Measurements from ENCODE around the gene RAET1G.

DNA sequence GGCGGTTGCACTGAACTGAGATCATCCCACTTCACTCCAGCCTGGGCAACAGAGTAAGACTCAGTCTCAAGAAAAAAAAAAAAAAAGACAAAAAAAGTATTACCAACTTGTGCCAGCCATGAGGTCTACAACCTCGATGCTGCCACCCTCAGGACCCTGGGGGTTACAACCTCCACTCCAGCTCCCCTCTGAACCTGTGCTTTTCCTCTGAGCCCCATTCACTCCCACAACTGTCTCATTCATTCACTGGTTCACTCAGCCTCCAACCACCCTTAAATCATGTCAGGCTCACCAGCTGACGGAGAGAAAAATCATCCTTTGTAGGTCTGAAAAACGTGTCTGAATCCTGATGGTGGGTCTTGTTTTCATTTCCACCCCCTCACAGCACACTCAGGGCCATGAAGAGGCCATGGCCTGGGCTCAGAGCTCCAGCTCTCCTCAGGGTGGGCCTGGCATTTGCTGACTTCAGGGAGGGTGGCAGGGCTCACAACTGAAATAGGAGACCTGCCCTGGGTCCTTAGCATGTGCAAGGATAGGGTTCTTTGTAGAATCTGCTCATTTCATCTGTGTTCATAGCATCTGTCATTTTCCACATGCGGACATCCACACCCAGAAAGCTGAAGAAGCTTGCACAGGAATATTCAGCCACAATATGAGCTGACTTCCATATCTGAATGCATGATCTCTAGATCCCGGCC lies 39.0 kb upstream of the RAET1G start:
- TF ChIP-seq, protein P1, sequence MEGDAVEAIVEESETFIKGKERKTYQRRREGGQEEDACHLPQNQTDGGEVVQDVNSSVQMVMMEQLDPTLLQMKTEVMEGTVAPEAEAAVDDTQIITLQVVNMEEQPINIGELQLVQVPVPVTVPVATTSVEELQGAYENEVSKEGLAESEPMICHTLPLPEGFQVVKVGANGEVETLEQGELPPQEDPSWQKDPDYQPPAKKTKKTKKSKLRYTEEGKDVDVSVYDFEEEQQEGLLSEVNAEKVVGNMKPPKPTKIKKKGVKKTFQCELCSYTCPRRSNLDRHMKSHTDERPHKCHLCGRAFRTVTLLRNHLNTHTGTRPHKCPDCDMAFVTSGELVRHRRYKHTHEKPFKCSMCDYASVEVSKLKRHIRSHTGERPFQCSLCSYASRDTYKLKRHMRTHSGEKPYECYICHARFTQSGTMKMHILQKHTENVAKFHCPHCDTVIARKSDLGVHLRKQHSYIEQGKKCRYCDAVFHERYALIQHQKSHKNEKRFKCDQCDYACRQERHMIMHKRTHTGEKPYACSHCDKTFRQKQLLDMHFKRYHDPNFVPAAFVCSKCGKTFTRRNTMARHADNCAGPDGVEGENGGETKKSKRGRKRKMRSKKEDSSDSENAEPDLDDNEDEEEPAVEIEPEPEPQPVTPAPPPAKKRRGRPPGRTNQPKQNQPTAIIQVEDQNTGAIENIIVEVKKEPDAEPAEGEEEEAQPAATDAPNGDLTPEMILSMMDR (IDR thresholded peaks at IDR 0.05) = peak; percentile 41
- TF ChIP-seq, protein P2, sequence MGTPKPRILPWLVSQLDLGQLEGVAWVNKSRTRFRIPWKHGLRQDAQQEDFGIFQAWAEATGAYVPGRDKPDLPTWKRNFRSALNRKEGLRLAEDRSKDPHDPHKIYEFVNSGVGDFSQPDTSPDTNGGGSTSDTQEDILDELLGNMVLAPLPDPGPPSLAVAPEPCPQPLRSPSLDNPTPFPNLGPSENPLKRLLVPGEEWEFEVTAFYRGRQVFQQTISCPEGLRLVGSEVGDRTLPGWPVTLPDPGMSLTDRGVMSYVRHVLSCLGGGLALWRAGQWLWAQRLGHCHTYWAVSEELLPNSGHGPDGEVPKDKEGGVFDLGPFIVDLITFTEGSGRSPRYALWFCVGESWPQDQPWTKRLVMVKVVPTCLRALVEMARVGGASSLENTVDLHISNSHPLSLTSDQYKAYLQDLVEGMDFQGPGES (IDR thresholded peaks at IDR 0.05; ENCODE audit: low read depth, low read length) = no peak
- TF ChIP-seq EZH2phosphoT487 (IDR thresholded peaks at IDR 0.05; ENCODE audit: borderline replicate concordance, low read depth) (no peak), RCOR1 (IDR thresholded peaks at IDR 0.05; ENCODE audit: low read length) (no peak), ELF1 (IDR thresholded peaks at IDR 0.05) (no peak), MEF2A (IDR thresholded peaks at IDR 0.05; ENCODE audit: borderline replicate concordance, low read depth) (no peak), POLR2AphosphoS5 (IDR thresholded peaks at IDR 0.05; ENCODE audit: low read depth, low read length) (no peak), FOSL2 (IDR thresholded peaks at IDR 0.05; ENCODE audit: borderline replicate concordance, low read depth) (no peak)

Data from SK-N-SH (cell line).